ENCODE results near the gene GLMN.

- TF ChIP-seq CTCF (IDR thresholded peaks at IDR 0.05; ENCODE audit: insufficient read depth, low read length) (no peak), REST (IDR thresholded peaks at IDR 0.05; ENCODE audit: insufficient replicate concordance, low read depth) (no peak)
Measured at GRCh38 chr1:92346866-92347640, 48.3 kb upstream of the GLMN start.
